Endothelial cell (in vitro differentiated cells): ENCODE measurements around the gene RBM25. TPM values are rescaled to one million over a fixed set of nuclear protein-coding genes. Genes with fewer than 3 reads are reported as not detected.

ENCODE experiments used
- DNase-seq: peaks from one replicate; pipeline ENCODE4 v3.0.0; 2021; ENCODE audit warnings: low spot score
- H3K27ac Mint-ChIP-seq: one replicate; pipeline ENCODE4 v1.8.0; 2021; ENCODE audit warnings: mixed read lengths, inconsistent platforms; ENCODE audit not compliant: unreplicated experiment
- H3K27me3 Mint-ChIP-seq: one replicate; pipeline ENCODE4 v1.8.0; 2021; ENCODE audit warnings: mild to moderate bottlenecking, moderate library complexity, mixed read lengths, inconsistent platforms; ENCODE audit not compliant: unreplicated experiment
- H3K36me3 Mint-ChIP-seq: one replicate; pipeline ENCODE4 v1.8.0; 2021; ENCODE audit warnings: mild to moderate bottlenecking, low read depth, mixed read lengths, inconsistent platforms; ENCODE audit not compliant: unreplicated experiment
- H3K4me1 Mint-ChIP-seq: one replicate; pipeline ENCODE4 v1.8.0; 2021; ENCODE audit warnings: mild to moderate bottlenecking, mixed read lengths, inconsistent platforms; ENCODE audit not compliant: unreplicated experiment
- H3K4me3 Mint-ChIP-seq: one replicate; pipeline ENCODE4 v1.8.0; 2021; ENCODE audit warnings: mild to moderate bottlenecking, mixed read lengths, inconsistent platforms; ENCODE audit not compliant: unreplicated experiment
- H3K9me3 Mint-ChIP-seq: one replicate; pipeline ENCODE4 v1.8.0; 2021; ENCODE audit warnings: mixed read lengths, inconsistent platforms; ENCODE audit not compliant: unreplicated experiment
- CTCF ChIP-seq: fragments of 200-600 bp; sonication (generic); IDR thresholded peaks from one replicate; pipeline ENCODE4 v1.5.0; 2021; ENCODE audit warnings: antibody characterized with exemption; ENCODE audit not compliant: unreplicated experiment
- total RNA-seq: library from RNA; stranded (reverse); fragmentation: NEBNext Ultra II Directional; extraction: Animal tissue kit (Norgen Biotek cat#: 25700); gene quantifications from one replicate; pipeline ENCODE4 v1.2.1, GENCODE V29; 2021; ENCODE audit not compliant: unreplicated experiment

Gene RBM25
- total RNA-seq, 1 donor from 2014 or later = 110 TPM

GRCh38 chr14:73102806-73103497 lies 44.6 kb downstream of the RBM25 start:
- TF ChIP-seq CTCF = no peak
- Mint-ChIP-seq H3K36me3 (peaks cover 35% of the 10 kb centered on the region), H3K4me1 (no peaks in the 10 kb centered on the region), H3K4me3 (peak overlapping the region; percentile 56), H3K27me3 (no peaks in the 10 kb centered on the region), H3K27ac (peak overlapping the region; percentile 27), H3K9me3 (no peaks in the 10 kb centered on the region)
- no peak for DNase-seq

GRCh38 chr14:73105050-73105449 lies 46.7 kb downstream of the RBM25 start:
- Mint-ChIP-seq H3K36me3 (peaks cover 35% of the 10 kb centered on the region), H3K4me1 (no peaks in the 10 kb centered on the region), H3K9me3 (no peaks in the 10 kb centered on the region), H3K27me3 (no peaks in the 10 kb centered on the region), H3K27ac (no peak overlapping the region), H3K4me3 (no peak overlapping the region)
- TF ChIP-seq CTCF = no peak
- no peak for DNase-seq

GRCh38 chr14:73105727-73106126 lies 47.4 kb downstream of the RBM25 start:
- Mint-ChIP-seq H3K9me3 (no peaks in the 10 kb centered on the region), H3K4me1 (no peaks in the 10 kb centered on the region), H3K27me3 (no peaks in the 10 kb centered on the region), H3K36me3 (peaks cover 32% of the 10 kb centered on the region), H3K27ac (no peak overlapping the region), H3K4me3 (no peak overlapping the region)
- no peak for TF ChIP-seq CTCF
- DNase-seq = no peak

- H3K36me3 Mint-ChIP-seq = peaks cover 34% of the 10 kb centered on the region
- no peaks in the 10 kb centered on the region for H3K9me3 Mint-ChIP-seq
- H3K4me1 Mint-ChIP-seq = no peaks in the 10 kb centered on the region
- no peak for TF ChIP-seq CTCF
- H3K27me3 Mint-ChIP-seq = no peaks in the 10 kb centered on the region
- no peak for DNase-seq
- no peak overlapping the region for H3K27ac Mint-ChIP-seq
- peak overlapping the region; percentile 27 for H3K4me3 Mint-ChIP-seq
These were observed 57.8 kb downstream of the RBM25 start for GRCh38 chr14:73116079-73116665.

- no peaks in the 10 kb centered on the region for H3K4me1 Mint-ChIP-seq
- TF ChIP-seq CTCF = no peak
- no peak overlapping the region for H3K27ac Mint-ChIP-seq
- peak overlapping the region; percentile 53 for H3K4me3 Mint-ChIP-seq
- no peak for DNase-seq
- no peaks in the 10 kb centered on the region for H3K9me3 Mint-ChIP-seq
- H3K27me3 Mint-ChIP-seq = no peaks in the 10 kb centered on the region
- H3K36me3 Mint-ChIP-seq = peaks cover 19% of the 10 kb centered on the region
These were observed 66.0 kb downstream of the RBM25 start for GRCh38 chr14:73124180-73124894.
